SU-DHL-6 (cell line): ENCODE results near the gene LRRK1.

Experiments
- EZH2phosphoT487 ChIP-seq: fragments of 200-600 bp; sonication (generic), shearing (Covaris generic); conservative IDR thresholded peaks from 2 replicates; pipeline ENCODE4 v1.6.1; 2018; ENCODE audit warnings: mild to moderate bottlenecking, antibody characterized with exemption, low read length, moderate library complexity, mixed read lengths
- TF ChIP-seq, protein P1 (sequence below): fragments of 200-600 bp; sonication (generic); IDR thresholded peaks from one replicate; pipeline ENCODE4 v1.5.1; 2017; ENCODE audit warnings: antibody characterized with exemption, mild to moderate bottlenecking, low read length, moderate library complexity; ENCODE audit not compliant: insufficient read depth, poor library complexity, severe bottlenecking

DNA sequence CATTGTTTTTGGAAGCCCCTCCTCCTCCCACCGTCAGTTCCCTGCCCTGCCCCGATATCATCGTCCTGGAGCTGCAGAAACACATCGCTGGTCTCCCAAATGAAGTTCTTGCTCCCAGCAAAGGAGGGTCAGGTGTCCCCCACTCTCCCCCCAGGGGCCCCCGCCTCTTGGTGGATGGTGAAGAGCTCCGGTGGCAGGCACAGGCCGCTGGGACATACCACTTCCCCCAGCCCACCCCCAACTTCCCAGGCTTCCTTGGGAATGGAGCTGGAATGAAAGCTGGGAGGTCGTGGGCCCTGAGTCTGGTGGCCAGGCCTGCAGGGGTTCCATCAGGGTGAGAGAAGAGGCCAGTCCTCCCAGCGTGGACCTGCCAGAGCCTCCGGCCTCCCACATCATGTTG, 195.0 kb downstream of the LRRK1 start:
- TF ChIP-seq, protein P1, sequence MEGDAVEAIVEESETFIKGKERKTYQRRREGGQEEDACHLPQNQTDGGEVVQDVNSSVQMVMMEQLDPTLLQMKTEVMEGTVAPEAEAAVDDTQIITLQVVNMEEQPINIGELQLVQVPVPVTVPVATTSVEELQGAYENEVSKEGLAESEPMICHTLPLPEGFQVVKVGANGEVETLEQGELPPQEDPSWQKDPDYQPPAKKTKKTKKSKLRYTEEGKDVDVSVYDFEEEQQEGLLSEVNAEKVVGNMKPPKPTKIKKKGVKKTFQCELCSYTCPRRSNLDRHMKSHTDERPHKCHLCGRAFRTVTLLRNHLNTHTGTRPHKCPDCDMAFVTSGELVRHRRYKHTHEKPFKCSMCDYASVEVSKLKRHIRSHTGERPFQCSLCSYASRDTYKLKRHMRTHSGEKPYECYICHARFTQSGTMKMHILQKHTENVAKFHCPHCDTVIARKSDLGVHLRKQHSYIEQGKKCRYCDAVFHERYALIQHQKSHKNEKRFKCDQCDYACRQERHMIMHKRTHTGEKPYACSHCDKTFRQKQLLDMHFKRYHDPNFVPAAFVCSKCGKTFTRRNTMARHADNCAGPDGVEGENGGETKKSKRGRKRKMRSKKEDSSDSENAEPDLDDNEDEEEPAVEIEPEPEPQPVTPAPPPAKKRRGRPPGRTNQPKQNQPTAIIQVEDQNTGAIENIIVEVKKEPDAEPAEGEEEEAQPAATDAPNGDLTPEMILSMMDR, result no peak
- TF ChIP-seq EZH2phosphoT487, result no peak
